C4-2B (cell line): Measurements from ENCODE around the gene GNB1L.

Experiments used
- CTCF ChIP-seq: fragments of 450-650 bp; conservative IDR thresholded peaks from 2 replicates; pipeline ENCODE4 v1.5.1; 2017; ENCODE audit warnings: mild to moderate bottlenecking
- ZFX ChIP-seq: fragments of 450-650 bp; IDR thresholded peaks from 2 replicates; pipeline ENCODE4 v1.6.1; 2017

GRCh38 chr22:19770349-19771220 is 84.1 kb downstream of the GNB1L start:
- TF ChIP-seq CTCF (no peak), ZFX (no peak)
